COR-L47 (cell line): ENCODE data around the gene TATDN2.

Source experiments
- DNase-seq: peaks from one replicate; lab custom pipeline; 2025; lab: John Stamatoyannopoulos, UW

The TATDN2 gene

GRCh38 chr3:10319804-10320203 is 71.5 kb downstream of the TATDN2 start:
- no peak for DNase-seq

DNA sequence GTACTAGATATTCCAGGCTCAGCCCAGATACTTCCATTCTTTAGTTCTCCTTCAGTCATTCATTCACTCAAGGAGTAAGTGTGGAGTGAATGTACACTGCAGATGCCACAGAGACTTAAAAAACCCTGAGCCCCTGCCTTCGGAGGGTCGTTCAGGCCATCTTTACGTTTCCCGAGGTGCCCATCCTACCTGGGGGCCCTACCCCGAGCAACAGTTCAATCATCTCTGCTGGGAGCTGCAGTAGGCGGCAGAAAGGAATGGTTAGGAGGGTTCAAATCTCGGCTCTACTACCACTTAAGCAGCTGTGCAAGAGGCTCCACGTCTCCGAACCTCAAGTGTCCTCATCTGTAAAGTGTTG is 72.0 kb downstream of the TATDN2 start:
- no peak for DNase-seq

GRCh38 chr3:10321630-10322351 is 73.5 kb downstream of the TATDN2 start:
- no peak for DNase-seq

- DNase-seq: no peak
These were observed 74.1 kb downstream of the TATDN2 start for GRCh38 chr3:10322352-10322710.

DNA sequence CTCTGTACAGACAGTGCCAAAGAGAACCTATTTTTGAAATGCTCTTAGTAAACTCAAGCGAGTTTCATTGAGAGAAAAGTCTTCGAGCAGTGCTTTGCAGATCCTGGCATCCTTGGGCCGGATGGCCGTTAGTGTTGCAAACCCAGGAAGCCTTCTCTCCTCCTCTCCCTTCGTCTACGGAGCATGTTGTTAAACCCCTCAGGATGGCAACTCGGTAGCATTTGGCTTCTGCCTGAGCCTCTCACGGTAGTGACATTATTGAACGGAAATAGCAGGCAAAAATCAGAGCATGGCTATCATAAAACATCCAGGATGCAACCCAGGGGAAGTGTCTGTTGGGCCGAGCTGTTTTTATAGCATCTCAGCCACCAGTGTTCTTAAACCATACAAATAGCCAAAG is 79.3 kb downstream of the TATDN2 start:
- DNase-seq: no peak

GRCh38 chr3:10328460-10329071 is 80.3 kb downstream of the TATDN2 start:
- no peak for DNase-seq

DNA sequence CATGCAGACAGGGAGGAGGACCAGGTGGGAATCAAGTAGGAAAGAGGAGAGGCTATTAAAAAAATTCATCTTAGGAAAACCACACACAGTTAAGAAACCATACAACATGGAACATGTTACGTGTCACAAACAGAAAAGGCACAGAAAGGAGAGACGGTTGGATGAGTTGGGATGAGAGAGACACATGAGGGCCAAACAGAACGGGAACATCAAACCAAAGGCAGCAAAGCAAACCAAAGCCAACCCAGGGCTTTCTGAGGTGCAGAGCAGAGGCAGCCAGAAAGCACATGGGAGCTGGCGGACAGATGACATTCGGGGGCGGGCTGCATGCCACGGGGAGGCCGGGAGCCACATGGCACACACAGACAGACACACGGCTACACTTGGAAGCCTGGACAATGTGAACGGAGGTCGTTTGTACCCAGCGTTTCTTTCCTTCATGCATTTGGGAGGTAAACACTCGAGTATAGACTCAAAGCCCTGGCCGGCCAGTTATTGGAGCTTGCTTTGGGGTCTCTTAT is 81.3 kb downstream of the TATDN2 start:
- no peak for DNase-seq

DNA sequence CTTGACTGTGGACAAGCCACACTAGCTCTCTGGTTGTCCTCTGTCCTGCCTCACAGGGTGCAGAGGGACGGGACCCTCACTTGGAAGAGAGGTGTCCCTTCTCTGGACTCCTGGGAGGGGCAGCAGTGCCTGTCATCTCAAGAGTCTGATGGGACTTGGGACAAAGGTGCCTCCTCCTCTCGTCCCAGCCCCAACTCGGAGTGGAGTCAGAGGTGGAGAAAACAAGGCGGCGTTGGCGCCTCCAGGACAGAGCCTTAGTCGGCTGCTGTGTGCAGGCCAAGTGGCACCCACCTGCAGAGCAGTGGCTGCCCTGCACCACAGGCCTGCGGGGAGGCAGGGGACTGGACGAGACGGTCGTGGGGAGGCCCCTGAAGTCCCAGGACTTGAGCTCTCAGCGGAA is 82.1 kb downstream of the TATDN2 start:
- no peak for DNase-seq
